ENCODE results near the gene PTN. TPM values are rescaled to one million over a fixed set of nuclear protein-coding genes. Genes with fewer than 3 reads are reported as not detected.

The PTN gene
- total and polyA plus RNA-seq, 9 of the 15 experiments (the other 6 are each of a cell fraction or from before 2014, with no cell fraction given): not detected

- no peak for TF ChIP-seq SFPQ (IDR thresholded peaks at IDR 0.05; ENCODE audit: low read depth, low read length)
Observed at GRCh38 chr7:137254766-137255165, 88.8 kb downstream of the PTN start (continued).

DNA sequence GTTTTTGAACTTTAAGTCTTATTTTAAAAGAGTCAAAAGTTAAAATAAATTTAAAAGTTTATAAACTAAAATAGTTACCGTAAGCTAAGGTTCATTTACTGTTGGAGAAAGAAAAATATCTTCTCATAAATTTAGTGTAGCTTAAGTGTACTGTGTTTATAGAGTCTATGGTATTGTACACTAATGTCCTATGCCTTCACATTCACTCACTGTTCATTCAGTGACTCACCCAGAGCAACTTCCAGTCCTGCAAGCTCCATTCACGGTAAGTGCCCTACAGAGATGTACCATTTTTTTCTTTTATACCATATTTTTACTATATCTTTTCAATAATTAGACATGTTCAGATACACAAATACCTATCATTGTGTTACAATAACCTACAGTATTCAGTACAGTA lies 97.6 kb downstream of the PTN start:
- ATAC-seq: no peak
- TF ChIP-seq RAD51 (IDR thresholded peaks at IDR 0.05; ENCODE audit: borderline replicate concordance, low read depth): no peak
- no peak for TF ChIP-seq NCOR1 (IDR thresholded peaks at IDR 0.05)
- no peak for TF ChIP-seq ZSCAN32 (CRISPR knock-in tag; IDR thresholded peaks at IDR 0.05)
- TF ChIP-seq HNRNPH1 (optimal IDR thresholded peaks at IDR 0.05; ENCODE audit: low read depth, low read length): no peak
- TF ChIP-seq NR2C1 (IDR thresholded peaks at IDR 0.05): no peak
- TF ChIP-seq NR2C1 (tag; IDR thresholded peaks at IDR 0.05): no peak
- TF ChIP-seq, protein P1, sequence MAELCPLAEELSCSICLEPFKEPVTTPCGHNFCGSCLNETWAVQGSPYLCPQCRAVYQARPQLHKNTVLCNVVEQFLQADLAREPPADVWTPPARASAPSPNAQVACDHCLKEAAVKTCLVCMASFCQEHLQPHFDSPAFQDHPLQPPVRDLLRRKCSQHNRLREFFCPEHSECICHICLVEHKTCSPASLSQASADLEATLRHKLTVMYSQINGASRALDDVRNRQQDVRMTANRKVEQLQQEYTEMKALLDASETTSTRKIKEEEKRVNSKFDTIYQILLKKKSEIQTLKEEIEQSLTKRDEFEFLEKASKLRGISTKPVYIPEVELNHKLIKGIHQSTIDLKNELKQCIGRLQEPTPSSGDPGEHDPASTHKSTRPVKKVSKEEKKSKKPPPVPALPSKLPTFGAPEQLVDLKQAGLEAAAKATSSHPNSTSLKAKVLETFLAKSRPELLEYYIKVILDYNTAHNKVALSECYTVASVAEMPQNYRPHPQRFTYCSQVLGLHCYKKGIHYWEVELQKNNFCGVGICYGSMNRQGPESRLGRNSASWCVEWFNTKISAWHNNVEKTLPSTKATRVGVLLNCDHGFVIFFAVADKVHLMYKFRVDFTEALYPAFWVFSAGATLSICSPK (IDR thresholded peaks at IDR 0.05; ENCODE audit: borderline replicate concordance): no peak
- no peak for TF ChIP-seq ZNF589 (CRISPR knock-in tag; IDR thresholded peaks at IDR 0.05; ENCODE audit: low read depth)
- no peak for TF ChIP-seq ARID3A (IDR thresholded peaks at IDR 0.05; ENCODE audit: borderline replicate concordance, low read depth, low read length)
- Histone ChIP-seq H3K9me1 (ENCODE audit: control insufficient read depth, insufficient read depth, low read length) (no peaks in the 10 kb centered on the region), H3K9me3 (replicated peaks; ENCODE audit: control insufficient read depth, insufficient read depth, low read depth, low read length) (no peaks in the 10 kb centered on the region), H2AFZ (ENCODE audit: low read depth, low read length) (no peak overlapping the region), H3K36me3 (ENCODE audit: control insufficient read depth, insufficient read depth, low read length) (no peaks in the 10 kb centered on the region), H3K27me3 (ENCODE audit: control insufficient read depth in 2 of 2, insufficient read depth in 2 of 2, low read length in 2 of 2) (no peaks in the 10 kb centered on the region), H3K4me3 (no peak overlapping the region), H3K27ac (ENCODE audit: extremely low read depth, low read depth, low read length) (no peak overlapping the region), H3K4me1 (replicated peaks in 1 of 2; ENCODE audit: control insufficient read depth in 2 of 2, insufficient read depth in 2 of 2, low read length in 2 of 2) (no peaks in the 10 kb centered on the region), H3K4me2 (ENCODE audit: insufficient read depth, low read length) (no peak overlapping the region), H4K20me1 (replicated peaks; ENCODE audit: control insufficient read depth, insufficient read depth, low read length) (no peaks in the 10 kb centered on the region), H3K79me2 (ENCODE audit: control insufficient read depth, insufficient read depth, low read length) (no peaks in the 10 kb centered on the region), H3K9ac (ENCODE audit: insufficient read depth in 1 of 2, low read depth in 2 of 2, low read length in 2 of 2) (no peak overlapping the region)
- in situ Hi-C loops (cut with MboI): no loop called here
- ChIA-PET POLR2A (no interaction called here), CTCF (ENCODE audit: low intra/inter-chr PET ratio) (no interaction called here)
- no peak for FAIRE-seq
- WGBS (ENCODE audit: insufficient coverage, low coverage, missing lambda C conversion rate): 0% methylated on average over 2 of the region's 2 CpGs
- intact Hi-C loops (cut with micrococcal nuclease): no loop called here
- DNase-seq (ENCODE audit: extremely low read depth in 1 of 4, low spot score in 3 of 4): no peak
- no TSS peak for BruUV-seq (replicated peaks)
